Loucy (cell line): Measurements from ENCODE around the gene NAALADL2.

Experiments used
- EZH2phosphoT487 ChIP-seq: fragments of 200-600 bp; IDR thresholded peaks from 2 replicates; pipeline ENCODE4 v1.6.1; 2018; ENCODE audit warnings: antibody characterized with exemption, mild to moderate bottlenecking, moderate library complexity, borderline replicate concordance
- TF ChIP-seq, protein P1 (sequence below): fragments of 200-600 bp; sonication (generic); conservative IDR thresholded peaks from 2 replicates; pipeline ENCODE4 v1.5.1; 2014; ENCODE audit warnings: mild to moderate bottlenecking, antibody characterized with exemption, low read length

- TF ChIP-seq, protein P1, sequence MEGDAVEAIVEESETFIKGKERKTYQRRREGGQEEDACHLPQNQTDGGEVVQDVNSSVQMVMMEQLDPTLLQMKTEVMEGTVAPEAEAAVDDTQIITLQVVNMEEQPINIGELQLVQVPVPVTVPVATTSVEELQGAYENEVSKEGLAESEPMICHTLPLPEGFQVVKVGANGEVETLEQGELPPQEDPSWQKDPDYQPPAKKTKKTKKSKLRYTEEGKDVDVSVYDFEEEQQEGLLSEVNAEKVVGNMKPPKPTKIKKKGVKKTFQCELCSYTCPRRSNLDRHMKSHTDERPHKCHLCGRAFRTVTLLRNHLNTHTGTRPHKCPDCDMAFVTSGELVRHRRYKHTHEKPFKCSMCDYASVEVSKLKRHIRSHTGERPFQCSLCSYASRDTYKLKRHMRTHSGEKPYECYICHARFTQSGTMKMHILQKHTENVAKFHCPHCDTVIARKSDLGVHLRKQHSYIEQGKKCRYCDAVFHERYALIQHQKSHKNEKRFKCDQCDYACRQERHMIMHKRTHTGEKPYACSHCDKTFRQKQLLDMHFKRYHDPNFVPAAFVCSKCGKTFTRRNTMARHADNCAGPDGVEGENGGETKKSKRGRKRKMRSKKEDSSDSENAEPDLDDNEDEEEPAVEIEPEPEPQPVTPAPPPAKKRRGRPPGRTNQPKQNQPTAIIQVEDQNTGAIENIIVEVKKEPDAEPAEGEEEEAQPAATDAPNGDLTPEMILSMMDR = no peak
- no peak for TF ChIP-seq EZH2phosphoT487
Observed at GRCh38 chr3:175002732-175003143, 143.6 kb downstream of the NAALADL2 start.
